ENCODE measurements around the gene POLR2E. TPM values are rescaled to one million over a fixed set of nuclear protein-coding genes. Genes with fewer than 3 reads are reported as not detected.
"Not testable (repeated sequence)": the region's sequence is repeated elsewhere in the genome, so short reads cannot be mapped to it uniquely, and the experiment has no call there.

The POLR2E gene
- total RNA-seq, 1 experiment from 2014 or later = 281 TPM

- Histone ChIP-seq H3K4me2 (ENCODE audit: low read length) (no peak overlapping the region), H3K36me3 (ENCODE audit: control insufficient read depth in 1 of 2, insufficient read depth in 2 of 2, low read length in 2 of 2) (peaks cover 3 to 24% of the 10 kb centered on the region in 2 experiments; a peak in 3 of 4 replicates), H3K27ac (ENCODE audit: low read depth, low read length) (no peak overlapping the region), H3K4me1 (ENCODE audit: control insufficient read depth in 1 of 2, insufficient read depth in 2 of 2, low read length in 2 of 2) (peaks cover 16 to 25% of the 10 kb centered on the region in 2 experiments), H2AFZ (ENCODE audit: low read depth, low read length, poor library complexity, severe bottlenecking) (no peak overlapping the region), H3K27me3 (ENCODE audit: insufficient read depth, low read length) (no peaks in the 10 kb centered on the region), H4K20me1 (ENCODE audit: insufficient read depth) (no peaks in the 10 kb centered on the region), H3K4me3 (replicated peaks in 1 of 2; ENCODE audit: low read depth in 1 of 2, low read length in 2 of 2) (no peak overlapping the region), H3K9me3 (ENCODE audit: control insufficient read depth in 1 of 2, insufficient read depth in 1 of 2, low read depth in 1 of 2, low read length in 2 of 2) (no peaks in the 10 kb centered on the region), H3K79me2 (ENCODE audit: insufficient read depth, low read length) (no peaks in the 10 kb centered on the region), H3K9me2 (ENCODE audit: insufficient read depth) (no peaks in the 10 kb centered on the region), H3K9ac (ENCODE audit: low read length) (no peak overlapping the region)
- TF ChIP-seq ELF1 (IDR thresholded peaks at IDR 0.05; ENCODE audit: borderline replicate concordance, low read depth) (no peak), ATF3 (IDR thresholded peaks at IDR 0.05) (no peak), JUND (IDR thresholded peaks at IDR 0.05) (no peak), FOSL1 (IDR thresholded peaks at IDR 0.05; ENCODE audit: low read depth) (no peak), TCF7L2 (IDR thresholded peaks at IDR 0.05; ENCODE audit: borderline replicate concordance, extremely low read depth, insufficient read depth, insufficient read length) (no peak), SP1 (IDR thresholded peaks at IDR 0.05; ENCODE audit: low read depth) (no peak), REST (IDR thresholded peaks at IDR 0.05; ENCODE audit: low read depth) (no peak)
- ATAC-seq (no peak), DNase-seq (ENCODE audit: low read depth, low spot score) (no peak)
- intact Hi-C loops (cut with micrococcal nuclease) = no loop called here
- POLR2A ChIA-PET = no interaction called here
- no TSS peak for BruUV-seq (replicated peaks)
- RAD21 ChIA-PET (ENCODE audit: low non-redundant PET in 1 of 2, low total read pairs in 2 of 2, uncharacterized antibody in 2 of 2, unreplicated experiment in 2 of 2) = no interaction called here
- CTCF ChIA-PET = no interaction called here
Observed at GRCh38 chr19:1115646-1116420, 20.7 kb upstream of the POLR2E start.

GRCh38 chr19:1114728-1115127 lies 19.6 kb upstream of the POLR2E start:
- POLR2A ChIA-PET; CTCF ChIA-PET; RAD21 ChIA-PET (ENCODE audit: low non-redundant PET in 1 of 2, low total read pairs in 2 of 2, uncharacterized antibody in 2 of 2, unreplicated experiment in 2 of 2); H3K9me3 ChIP-seq (ENCODE audit: control insufficient read depth in 1 of 2, insufficient read depth in 1 of 2, low read depth in 1 of 2, low read length in 2 of 2); BruUV-seq (replicated peaks); H3K27me3 ChIP-seq (ENCODE audit: insufficient read depth, low read length); H3K9ac ChIP-seq (ENCODE audit: low read length); H4K20me1 ChIP-seq (ENCODE audit: insufficient read depth); H3K79me2 ChIP-seq (ENCODE audit: insufficient read depth, low read length); H3K27ac ChIP-seq (ENCODE audit: low read depth, low read length); H3K9me2 ChIP-seq (ENCODE audit: insufficient read depth); H3K4me2 ChIP-seq (ENCODE audit: low read length); H3K4me3 ChIP-seq (replicated peaks in 1 of 2; ENCODE audit: low read depth in 1 of 2, low read length in 2 of 2); ATAC-seq; H2AFZ ChIP-seq (ENCODE audit: low read depth, low read length, poor library complexity, severe bottlenecking); DNase-seq (ENCODE audit: low read depth, low spot score): not testable (repeated sequence)
- intact Hi-C loops (cut with micrococcal nuclease) = loop anchor here (5.0 kb wide), 1 partner anchor 78 kb away; no protein-coding TSS in a partner anchor
- peaks cover 16 to 25% of the 10 kb centered on the region in 2 experiments for H3K4me1 ChIP-seq (ENCODE audit: control insufficient read depth in 1 of 2, insufficient read depth in 2 of 2, low read length in 2 of 2)
- peaks cover 1 to 13% of the 10 kb centered on the region in 2 experiments; a peak in 3 of 4 replicates for H3K36me3 ChIP-seq (ENCODE audit: control insufficient read depth in 1 of 2, insufficient read depth in 2 of 2, low read length in 2 of 2)
